Coronary artery (tissue), 2 donors: ENCODE results near the gene MACROD2.

Experiments used
- DNase-seq: peaks from one replicate; pipeline ENCODE4 v3.0.0-alpha.2; 2017; ENCODE audit warnings: low spot score
- H3K27ac ChIP-seq, 2 donors: fragments of 200-600 bp; sonication (generic); one replicate each; pipeline ENCODE4 v1.5.1; 2016 to 2019
- H3K4me3 ChIP-seq: fragments of 200-600 bp; sonication (generic); 2 replicates; pipeline ENCODE4 v1.5.1; 2016; ENCODE audit warnings: mild to moderate bottlenecking, moderate library complexity
- TF ChIP-seq, protein P1 (sequence below): fragments of 200-600 bp; sonication (generic); IDR thresholded peaks from one replicate; pipeline ENCODE4 v1.5.1; 2019; ENCODE audit warnings: antibody characterized with exemption

MACROD2 gene

DNA sequence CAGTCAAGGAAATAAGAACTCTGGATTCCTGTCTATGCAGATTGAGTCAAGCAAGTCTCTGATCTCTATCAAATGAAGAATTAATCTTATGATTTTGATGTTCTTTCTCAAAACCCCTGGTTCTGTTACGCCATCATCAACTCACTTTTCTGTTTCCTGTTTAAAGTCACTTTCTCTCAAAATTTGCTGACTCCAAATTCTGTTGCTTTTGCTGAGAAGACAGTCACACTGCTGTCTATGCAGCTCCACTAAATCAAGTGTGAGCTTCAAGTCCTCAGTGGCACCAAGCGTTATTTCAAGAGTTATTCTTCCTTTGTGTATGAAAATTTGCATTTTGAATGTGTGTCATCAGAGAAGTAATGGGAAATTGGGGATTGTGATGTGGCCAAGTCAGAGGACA, 1914.7 kb downstream of the MACROD2 start:
- H3K4me3 ChIP-seq: no peak overlapping the region
- no peak for DNase-seq
- TF ChIP-seq, protein P1, sequence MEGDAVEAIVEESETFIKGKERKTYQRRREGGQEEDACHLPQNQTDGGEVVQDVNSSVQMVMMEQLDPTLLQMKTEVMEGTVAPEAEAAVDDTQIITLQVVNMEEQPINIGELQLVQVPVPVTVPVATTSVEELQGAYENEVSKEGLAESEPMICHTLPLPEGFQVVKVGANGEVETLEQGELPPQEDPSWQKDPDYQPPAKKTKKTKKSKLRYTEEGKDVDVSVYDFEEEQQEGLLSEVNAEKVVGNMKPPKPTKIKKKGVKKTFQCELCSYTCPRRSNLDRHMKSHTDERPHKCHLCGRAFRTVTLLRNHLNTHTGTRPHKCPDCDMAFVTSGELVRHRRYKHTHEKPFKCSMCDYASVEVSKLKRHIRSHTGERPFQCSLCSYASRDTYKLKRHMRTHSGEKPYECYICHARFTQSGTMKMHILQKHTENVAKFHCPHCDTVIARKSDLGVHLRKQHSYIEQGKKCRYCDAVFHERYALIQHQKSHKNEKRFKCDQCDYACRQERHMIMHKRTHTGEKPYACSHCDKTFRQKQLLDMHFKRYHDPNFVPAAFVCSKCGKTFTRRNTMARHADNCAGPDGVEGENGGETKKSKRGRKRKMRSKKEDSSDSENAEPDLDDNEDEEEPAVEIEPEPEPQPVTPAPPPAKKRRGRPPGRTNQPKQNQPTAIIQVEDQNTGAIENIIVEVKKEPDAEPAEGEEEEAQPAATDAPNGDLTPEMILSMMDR: no peak
- H3K27ac ChIP-seq: no peak overlapping the region

DNA sequence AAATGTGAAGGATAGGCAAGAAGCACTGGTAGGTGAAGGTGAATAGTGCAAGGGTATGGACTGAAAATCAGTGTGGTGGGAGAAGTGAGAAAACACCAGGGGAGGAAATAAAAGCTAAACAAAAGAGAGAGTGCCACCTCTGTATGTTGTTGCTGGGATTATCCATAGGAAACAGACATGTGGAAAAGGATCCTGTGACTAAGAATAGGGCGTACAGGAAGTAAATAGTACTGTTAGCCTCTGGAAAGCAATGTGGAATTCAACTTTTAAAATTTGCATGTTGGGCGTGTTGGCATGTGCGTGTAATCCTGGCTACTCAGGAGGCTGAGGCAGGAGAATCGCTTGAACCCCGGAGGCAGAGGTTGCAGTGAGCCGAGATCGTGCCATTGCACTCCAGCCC, 1916.3 kb downstream of the MACROD2 start:
- no peak overlapping the region for H3K27ac ChIP-seq
- TF ChIP-seq, protein P1: no peak
- no peak for DNase-seq

DNA sequence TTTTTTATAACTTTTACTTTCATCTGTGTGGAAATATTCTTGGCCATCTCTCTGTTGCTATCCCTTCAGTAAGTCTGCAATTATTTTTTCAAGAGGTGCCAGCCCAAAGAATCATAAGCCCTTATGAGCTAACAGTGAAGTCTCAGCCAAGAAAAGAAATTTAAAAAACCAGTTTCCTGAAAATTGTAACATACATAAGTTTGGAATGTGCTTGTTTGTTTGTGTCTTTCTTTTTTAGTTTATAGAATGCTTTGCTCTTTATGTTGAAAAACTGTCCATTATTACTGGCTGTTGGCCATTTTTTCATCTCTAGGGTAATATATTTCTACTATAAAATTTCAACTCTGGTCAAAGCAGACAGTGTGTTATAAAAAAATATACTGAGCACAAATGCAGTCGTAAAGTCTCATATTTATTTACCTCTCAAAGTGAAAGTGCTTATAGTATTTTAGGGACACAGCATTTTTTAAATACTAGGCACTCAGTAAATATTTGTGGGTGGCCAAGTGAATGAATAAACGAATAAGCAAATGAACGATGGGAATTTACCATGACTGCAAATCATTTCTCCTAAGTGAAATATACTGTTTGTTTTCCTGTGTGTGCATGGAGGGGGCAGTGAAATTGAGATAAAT, 1918.2 kb downstream of the MACROD2 start:
- no peak for DNase-seq
- TF ChIP-seq, protein P1: no peak
- Histone ChIP-seq H3K27ac (no peak overlapping the region), H3K4me3 (no peak overlapping the region)

More for the DNA sequence above, 1916.3 kb downstream of the MACROD2 start:
- H3K4me3 ChIP-seq: no peak overlapping the region

DNA sequence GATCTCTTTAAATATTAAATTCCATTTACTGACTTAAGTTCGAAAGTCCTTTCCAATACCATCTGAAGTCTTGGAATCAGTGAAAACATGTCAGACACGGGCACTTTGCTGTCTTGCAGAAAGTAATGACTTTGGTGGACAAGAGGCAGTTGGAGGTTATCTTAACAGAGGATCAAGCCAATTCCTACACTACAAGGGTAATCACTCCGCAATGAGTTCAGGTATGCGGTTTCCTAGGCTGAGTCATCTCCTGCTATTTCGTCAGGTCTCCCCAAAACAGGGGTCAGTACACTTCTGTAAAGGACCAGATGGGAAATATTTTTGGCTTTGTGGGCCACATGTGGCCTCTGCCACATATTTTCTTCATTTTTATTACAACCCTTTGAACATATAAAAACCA, 1921.3 kb downstream of the MACROD2 start:
- Histone ChIP-seq H3K27ac (no peak overlapping the region), H3K4me3 (no peak overlapping the region)
- TF ChIP-seq, protein P1: no peak
- DNase-seq: no peak

DNA sequence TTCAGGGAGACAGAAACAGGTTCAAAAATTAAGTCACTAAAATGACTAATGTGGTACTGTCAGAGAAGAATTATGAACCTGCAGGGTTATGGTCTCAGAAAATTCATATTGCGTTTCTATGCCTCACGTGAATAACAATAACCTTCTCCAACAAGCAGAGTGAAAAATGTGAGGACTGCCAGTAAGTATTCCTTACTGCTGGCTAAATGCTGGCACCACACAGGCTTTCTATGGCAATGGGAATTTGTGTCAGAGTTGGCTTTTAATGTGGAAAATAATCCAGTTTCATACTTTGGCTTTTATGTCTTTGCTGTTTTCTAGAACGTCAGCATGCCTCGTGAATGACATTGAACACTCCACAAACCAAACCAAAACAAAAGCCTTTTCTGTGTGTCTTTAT, 1922.0 kb downstream of the MACROD2 start:
- TF ChIP-seq, protein P1: no peak
- Histone ChIP-seq H3K27ac (no peak overlapping the region), H3K4me3 (no peak overlapping the region)
- DNase-seq: no peak

DNA sequence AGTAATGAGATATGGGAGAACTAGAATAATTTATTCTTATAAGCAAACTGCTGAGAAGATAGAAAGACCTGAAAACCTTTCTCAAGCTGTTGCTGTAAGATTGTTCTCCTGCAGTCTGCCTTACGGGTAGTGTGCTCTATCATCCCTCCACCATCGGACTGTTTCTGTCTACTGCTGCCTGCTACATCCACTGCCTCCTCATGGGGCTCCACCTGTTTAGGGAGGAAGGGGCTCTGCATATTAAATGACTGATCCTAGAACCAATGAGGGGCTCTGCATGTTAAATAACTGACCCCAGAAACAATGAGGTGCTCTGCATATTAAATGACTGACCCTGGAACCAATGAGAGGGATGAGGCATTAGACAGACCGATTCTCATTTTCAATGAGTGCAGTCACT, 1923.3 kb downstream of the MACROD2 start:
- DNase-seq: no peak
- Histone ChIP-seq H3K27ac (no peak overlapping the region), H3K4me3 (no peak overlapping the region)
- TF ChIP-seq, protein P1: no peak

DNA sequence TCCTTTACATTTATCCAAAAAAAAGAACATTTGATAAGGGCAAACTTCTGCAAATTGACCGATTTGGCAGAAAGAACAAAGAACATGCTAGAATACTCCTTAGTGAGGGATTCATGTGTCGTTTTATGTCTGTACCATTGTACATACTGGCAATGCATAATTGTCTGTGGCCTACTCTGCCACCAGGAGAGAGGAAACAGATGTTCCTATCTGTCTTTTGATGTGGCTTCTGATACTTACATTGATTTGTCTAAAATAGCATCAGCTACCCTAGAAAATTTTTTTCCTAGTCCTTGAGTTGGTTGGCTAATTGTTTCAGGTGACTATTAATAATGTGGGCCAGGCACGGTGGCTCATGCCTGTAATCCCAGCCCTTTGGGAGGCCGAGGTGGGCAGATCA, 1923.8 kb downstream of the MACROD2 start:
- DNase-seq: no peak
- TF ChIP-seq, protein P1: no peak
- no peak overlapping the region for H3K4me3 ChIP-seq
- H3K27ac ChIP-seq: no peak overlapping the region
